DND-41 (cell line): ENCODE results near the gene COPA.

Experiments
- ATAC-seq: fragments of 200-7000 bp; cut with Tn5 transposase; 3 replicates; pipeline ENCODE4 v1.9.1; 2021; ENCODE audit warnings: low read depth; ENCODE audit not compliant: insufficient read depth
- DNase-seq: peaks from one replicate; pipeline ENCODE4 v3.0.0-alpha.2; 2020
- H2AFZ ChIP-seq: 2 replicates; pipeline ENCODE4 v1.6.0; 2012; ENCODE audit warnings: low read depth, low read length
- H3K27ac ChIP-seq: 2 replicates; pipeline ENCODE4 v1.5.1; 2012; ENCODE audit warnings: low read length, inconsistent platforms
- H3K27me3 ChIP-seq: fragments of 200-600 bp; sonication (generic); 2 replicates; pipeline ENCODE4 v1.6.0; 2012; ENCODE audit warnings: low read length, mild to moderate bottlenecking, inconsistent platforms; ENCODE audit not compliant: insufficient read depth, poor library complexity
- H3K36me3 ChIP-seq: 2 replicates; pipeline ENCODE4 v1.5.1; 2012; ENCODE audit warnings: low read length, inconsistent platforms; ENCODE audit not compliant: insufficient read depth
- H3K4me1 ChIP-seq: 2 replicates; pipeline ENCODE4 v1.5.1; 2012; ENCODE audit warnings: mild to moderate bottlenecking, low read length; ENCODE audit not compliant: insufficient read depth
- H3K4me2 ChIP-seq: 2 replicates; pipeline ENCODE4 v1.6.0; 2012; ENCODE audit warnings: mild to moderate bottlenecking, moderate library complexity, low read length, inconsistent platforms; ENCODE audit not compliant: insufficient read depth
- H3K4me3 ChIP-seq, 2 experiments: fragments of 200-600 bp in 1 of 2; shearing (Covaris generic) in 1 of 2; 2 replicates each; pipeline ENCODE4 v1.5.1; 2012 to 2016; ENCODE audit warnings: inconsistent platforms in 2 of 2, low read length in 2 of 2, mild to moderate bottlenecking in 2 of 2, low read depth in 1 of 2, moderate library complexity in 1 of 2
- H3K79me2 ChIP-seq: 2 replicates; pipeline ENCODE4 v1.6.0; 2012; ENCODE audit warnings: low read length, inconsistent platforms; ENCODE audit not compliant: insufficient read depth
- H3K9ac ChIP-seq: 2 replicates; pipeline ENCODE4 v1.6.0; 2012; ENCODE audit warnings: low read depth, mild to moderate bottlenecking, inconsistent platforms, low read length, moderate library complexity
- H3K9me3 ChIP-seq: 2 replicates; pipeline ENCODE4 v1.5.1; 2012; ENCODE audit warnings: low read length, moderate library complexity, mild to moderate bottlenecking, inconsistent platforms; ENCODE audit not compliant: insufficient read depth, severe bottlenecking
- H4K20me1 ChIP-seq: 2 replicates; pipeline ENCODE4 v1.6.0; 2012; ENCODE audit warnings: low read length; ENCODE audit not compliant: insufficient read depth
- CTCF ChIP-seq: IDR thresholded peaks from 2 replicates; pipeline ENCODE4 v1.5.1; 2012; ENCODE audit warnings: borderline replicate concordance, low read length, moderate library complexity, mild to moderate bottlenecking; ENCODE audit not compliant: poor library complexity, severe bottlenecking; ENCODE audit errors: extremely low read depth
- EZH2 ChIP-seq: IDR thresholded peaks from 3 replicates; pipeline ENCODE4 v1.6.1; 2012; ENCODE audit warnings: borderline replicate concordance, low read depth, mild to moderate bottlenecking, moderate library complexity, low read length, inconsistent platforms; ENCODE audit not compliant: severe bottlenecking

The COPA gene

GRCh38 chr1:160257411-160258015 is 85.5 kb downstream of the COPA start:
- 0 out of 2 replicates have a peak overlapping the region, but pooled peaks have one; percentile 11 for H3K9ac ChIP-seq
- peak overlapping the region; percentile 39; the same call in 1 of the 2 replicates for H3K4me2 ChIP-seq
- no peak for ATAC-seq
- H3K27ac ChIP-seq: no peak overlapping the region
- H2AFZ ChIP-seq: no peak overlapping the region
- peaks cover 7% of the 10 kb centered on the region; the same call in 1 of the 2 replicates for H4K20me1 ChIP-seq
- H3K79me2 ChIP-seq: peaks cover 95% of the 10 kb centered on the region
- no peak for DNase-seq
- no peaks in the 10 kb centered on the region for H3K9me3 ChIP-seq
- H3K36me3 ChIP-seq: peaks cover 46% of the 10 kb centered on the region
- no peaks in the 10 kb centered on the region for H3K27me3 ChIP-seq
- H3K4me1 ChIP-seq: peaks cover 41% of the 10 kb centered on the region
- TF ChIP-seq EZH2: no peak
- TF ChIP-seq CTCF: no peak
- H3K4me3 ChIP-seq: no peak overlapping the region

DNA sequence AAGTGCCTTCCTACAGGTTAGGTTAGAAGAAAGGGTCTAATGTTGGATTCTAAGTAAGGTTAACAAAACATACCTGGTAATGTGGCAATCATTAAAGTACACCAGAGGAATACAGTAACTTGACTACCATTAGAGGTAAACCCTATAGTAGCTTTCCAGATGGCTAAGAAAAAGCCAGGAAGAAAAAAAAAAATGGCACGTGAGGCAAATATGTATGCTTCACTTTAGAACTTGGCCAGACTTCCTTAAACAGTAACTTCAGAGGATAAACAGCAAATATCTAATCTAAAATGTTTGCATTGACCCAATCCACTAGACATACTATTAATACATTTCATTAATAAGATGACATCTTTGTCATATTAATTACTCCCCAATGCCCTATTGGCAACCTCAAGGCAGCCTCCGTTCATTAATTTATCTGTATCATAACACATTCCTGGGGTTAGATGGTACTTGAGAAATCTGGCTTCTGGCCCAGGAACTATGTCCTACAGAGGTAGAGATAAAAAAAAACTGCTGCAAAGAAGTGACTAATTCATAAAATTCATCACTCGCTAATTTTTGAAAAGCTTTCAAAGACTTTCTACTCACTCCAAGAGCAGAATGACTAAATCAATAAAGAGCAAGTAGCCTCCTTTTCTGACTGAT is 86.5 kb downstream of the COPA start:
- Histone ChIP-seq H4K20me1 (peaks cover 11% of the 10 kb centered on the region; the same call in 1 of the 2 replicates), H3K4me1 (peaks cover 41% of the 10 kb centered on the region), H2AFZ (no peak overlapping the region), H3K79me2 (peaks cover 97% of the 10 kb centered on the region), H3K27me3 (no peaks in the 10 kb centered on the region), H3K27ac (no peak overlapping the region), H3K36me3 (peaks cover 56% of the 10 kb centered on the region), H3K4me3 (no peak overlapping the region), H3K9me3 (no peaks in the 10 kb centered on the region), H3K9ac (no peak overlapping the region), H3K4me2 (no peak overlapping the region)
- DNase-seq: no peak
- no peak for TF ChIP-seq EZH2
- TF ChIP-seq CTCF: no peak
- ATAC-seq: no peak

DNA sequence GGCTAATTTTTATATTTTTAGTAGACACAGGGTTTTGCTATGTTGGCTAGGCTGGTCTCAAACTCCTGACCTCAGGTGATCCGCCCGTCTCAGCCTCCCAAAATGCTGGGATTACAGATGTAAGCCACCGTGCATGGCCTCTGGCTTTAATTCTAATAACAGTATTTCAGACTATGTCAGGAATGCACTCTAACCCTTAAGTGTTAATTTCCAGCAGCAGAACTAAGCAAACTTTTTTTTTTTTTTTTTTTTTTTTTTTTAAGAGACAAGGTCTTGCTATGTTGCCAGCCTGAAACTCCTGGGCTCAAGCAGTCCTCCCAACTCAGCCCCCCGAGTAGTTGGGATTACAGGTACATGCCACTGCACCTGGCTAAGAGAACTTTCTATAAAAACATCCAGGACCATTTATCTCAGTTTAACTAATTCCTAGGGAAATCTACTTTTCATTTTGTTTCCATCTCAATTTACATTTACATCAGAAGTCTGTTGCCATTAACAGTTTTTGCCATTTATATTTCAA is 87.2 kb downstream of the COPA start:
- Histone ChIP-seq H3K36me3 (peaks cover 62% of the 10 kb centered on the region), H3K4me1 (peaks cover 34% of the 10 kb centered on the region), H3K9ac (no peak overlapping the region), H2AFZ (no peak overlapping the region), H3K79me2 (peaks cover 97% of the 10 kb centered on the region), H3K27me3 (no peaks in the 10 kb centered on the region), H3K9me3 (no peaks in the 10 kb centered on the region), H3K27ac (no peak overlapping the region), H4K20me1 (peaks cover 14% of the 10 kb centered on the region; the same call in 1 of the 2 replicates), H3K4me2 (no peak overlapping the region), H3K4me3 (no peak overlapping the region)
- TF ChIP-seq EZH2 (no peak), CTCF (no peak)
- ATAC-seq: no peak
- no peak for DNase-seq
